SK-N-SH treated with all-trans-retinoic acid at 6 μM for 48 hours (cell line): ENCODE measurements around the gene FAM20A.

Source experiments
- TOX ChIP-seq: fragments of 250-450 bp; sonication (Bioruptor Pico); IDR thresholded peaks from 2 replicates; pipeline ENCODE4 v1.8.0; 2021; ENCODE audit warnings: mild to moderate bottlenecking, moderate library complexity, borderline replicate concordance
- ZNF8 ChIP-seq: fragments of 450-650 bp; formaldehyde crosslinking; IDR thresholded peaks from 2 replicates; pipeline ENCODE4 v1.5.0; 2020; ENCODE audit warnings: mild to moderate bottlenecking, moderate library complexity

- TF ChIP-seq TOX: no peak
- no peak for TF ChIP-seq ZNF8 (CRISPR knock-in tag)
These were observed 27.4 kb upstream of the FAM20A start for GRCh38 chr17:68628576-68628957.
